Osteoblast (primary cell): Measurements from ENCODE around the gene RNF26. TPM values are rescaled to one million over a fixed set of nuclear protein-coding genes. Genes with fewer than 3 reads are reported as not detected.
A peak's percentile ranks its signal among the peaks of the same experiment; 100 is the strongest.

Source experiments
- DNase-seq: peaks from one replicate; pipeline ENCODE4 v3.0.0; 2011; ENCODE audit warnings: low spot score, mixed read lengths; ENCODE audit not compliant: insufficient read length; ENCODE audit errors: missing footprints
- H2AFZ ChIP-seq: 2 replicates; pipeline ENCODE4 v1.6.0; 2011; ENCODE audit warnings: mild to moderate bottlenecking, low read length
- H3K27ac ChIP-seq: 2 replicates; pipeline ENCODE4 v1.5.1; 2011; ENCODE audit warnings: mild to moderate bottlenecking, low read depth, low read length, moderate library complexity
- H3K27me3 ChIP-seq: 2 replicates; pipeline ENCODE4 v1.6.0; 2012; ENCODE audit warnings: mild to moderate bottlenecking, control low read depth, inconsistent platforms, low read length, moderate library complexity; ENCODE audit not compliant: insufficient read depth
- H3K36me3 ChIP-seq: 2 replicates; pipeline ENCODE4 v1.5.1; 2011; ENCODE audit warnings: mild to moderate bottlenecking, low read length, control low read depth, moderate library complexity; ENCODE audit not compliant: insufficient read depth
- H3K4me1 ChIP-seq: 2 replicates; pipeline ENCODE4 v1.5.1; 2011; ENCODE audit warnings: mild to moderate bottlenecking, low read length, control low read depth, moderate library complexity; ENCODE audit not compliant: insufficient read depth
- H3K4me2 ChIP-seq: 2 replicates; pipeline ENCODE4 v1.6.0; 2011; ENCODE audit warnings: mild to moderate bottlenecking, low read length; ENCODE audit not compliant: insufficient read depth
- H3K4me3 ChIP-seq: fragments of 200-600 bp; sonication (generic); 3 replicates; pipeline ENCODE4 v1.5.1; 2012; ENCODE audit warnings: mild to moderate bottlenecking, low read length, inconsistent platforms; ENCODE audit not compliant: insufficient read depth
- H3K79me2 ChIP-seq: 2 replicates; pipeline ENCODE4 v1.6.0; 2012; ENCODE audit warnings: mild to moderate bottlenecking, low read length, control low read depth, inconsistent platforms; ENCODE audit not compliant: insufficient read depth
- H3K9me3 ChIP-seq: 2 replicates; pipeline ENCODE4 v1.5.1; 2011; ENCODE audit warnings: low read depth, low read length, control low read depth
- H4K20me1 ChIP-seq: 2 replicates; pipeline ENCODE4 v1.6.0; 2012; ENCODE audit warnings: mild to moderate bottlenecking, low read length, control low read depth; ENCODE audit not compliant: insufficient read depth
- CTCF ChIP-seq: IDR thresholded peaks from 2 replicates; pipeline ENCODE4 v1.5.1; 2011; ENCODE audit warnings: mild to moderate bottlenecking, low read depth, low read length, moderate library complexity; ENCODE audit errors: extremely low read depth
- total RNA-seq: library from RNA; depleted of rRNA; stranded (reverse); fragments of >200 nt; gene quantifications from 2 replicates; pipeline ENCODE4 v1.2.3, GENCODE V29; 2012

Gene RNF26
- total RNA-seq, 1 donor: 4.0 TPM

- peak; percentile 92 for DNase-seq
- Histone ChIP-seq H3K27me3 (no peaks in the 10 kb centered on the region), H3K4me3 (no peak overlapping the region)
These were observed 27.9 kb upstream of the RNF26 start for GRCh38 chr11:119306373-119306890.

GRCh38 chr11:119307219-119307618 is 27.1 kb upstream of the RNF26 start:
- Histone ChIP-seq H3K4me1 (peaks cover 15% of the 10 kb centered on the region), H3K36me3 (peaks cover 33% of the 10 kb centered on the region), H3K79me2 (no peaks in the 10 kb centered on the region), H3K4me2 (no peak overlapping the region), H3K9me3 (no peaks in the 10 kb centered on the region), H3K27ac (peak overlapping the region; percentile 68), H3K4me3 (no peak overlapping the region), H3K27me3 (no peaks in the 10 kb centered on the region), H2AFZ (no peak overlapping the region), H4K20me1 (no peaks in the 10 kb centered on the region)
- DNase-seq: no peak
- TF ChIP-seq CTCF: no peak

More at GRCh38 chr11:119306373-119306890, 27.9 kb upstream of the RNF26 start:
- TF ChIP-seq CTCF: no peak
- H2AFZ ChIP-seq: peak overlapping the region; percentile 60
- peak overlapping the region; percentile 1 for H3K4me2 ChIP-seq
- H3K4me1 ChIP-seq: peaks cover 15% of the 10 kb centered on the region
- no peaks in the 10 kb centered on the region for H4K20me1 ChIP-seq
- peaks cover 37% of the 10 kb centered on the region for H3K36me3 ChIP-seq
- H3K79me2 ChIP-seq: no peaks in the 10 kb centered on the region
- no peaks in the 10 kb centered on the region for H3K9me3 ChIP-seq
- H3K27ac ChIP-seq: peak overlapping the region; percentile 68

GRCh38 chr11:119307974-119308373 is 26.4 kb upstream of the RNF26 start:
- H3K4me2 ChIP-seq: no peak overlapping the region
- H3K27me3 ChIP-seq: no peaks in the 10 kb centered on the region
- no peaks in the 10 kb centered on the region for H4K20me1 ChIP-seq
- no peak overlapping the region for H3K27ac ChIP-seq
- H3K4me1 ChIP-seq: peaks cover 15% of the 10 kb centered on the region
- H3K36me3 ChIP-seq: peaks cover 25% of the 10 kb centered on the region
- H2AFZ ChIP-seq: no peak overlapping the region
- no peak overlapping the region for H3K4me3 ChIP-seq
- no peaks in the 10 kb centered on the region for H3K9me3 ChIP-seq
- TF ChIP-seq CTCF: no peak
- DNase-seq: no peak
- H3K79me2 ChIP-seq: no peaks in the 10 kb centered on the region

GRCh38 chr11:119309411-119309810 is 24.9 kb upstream of the RNF26 start:
- Histone ChIP-seq H3K79me2 (no peaks in the 10 kb centered on the region), H2AFZ (no peak overlapping the region), H3K4me1 (peaks cover 15% of the 10 kb centered on the region), H3K27ac (no peak overlapping the region), H3K36me3 (peaks cover 16% of the 10 kb centered on the region), H3K4me3 (no peak overlapping the region), H4K20me1 (no peaks in the 10 kb centered on the region), H3K27me3 (no peaks in the 10 kb centered on the region), H3K9me3 (no peaks in the 10 kb centered on the region), H3K4me2 (no peak overlapping the region)
- peak; percentile 68 for DNase-seq
- TF ChIP-seq CTCF: no peak
